ENCODE data around the gene CGNL1. TPM values are rescaled to one million over a fixed set of nuclear protein-coding genes. Genes with fewer than 3 reads are reported as not detected.

The CGNL1 gene
- polyA plus RNA-seq, 10 donors, result 7.8 to 14.0 (median 9.1) TPM

DNA sequence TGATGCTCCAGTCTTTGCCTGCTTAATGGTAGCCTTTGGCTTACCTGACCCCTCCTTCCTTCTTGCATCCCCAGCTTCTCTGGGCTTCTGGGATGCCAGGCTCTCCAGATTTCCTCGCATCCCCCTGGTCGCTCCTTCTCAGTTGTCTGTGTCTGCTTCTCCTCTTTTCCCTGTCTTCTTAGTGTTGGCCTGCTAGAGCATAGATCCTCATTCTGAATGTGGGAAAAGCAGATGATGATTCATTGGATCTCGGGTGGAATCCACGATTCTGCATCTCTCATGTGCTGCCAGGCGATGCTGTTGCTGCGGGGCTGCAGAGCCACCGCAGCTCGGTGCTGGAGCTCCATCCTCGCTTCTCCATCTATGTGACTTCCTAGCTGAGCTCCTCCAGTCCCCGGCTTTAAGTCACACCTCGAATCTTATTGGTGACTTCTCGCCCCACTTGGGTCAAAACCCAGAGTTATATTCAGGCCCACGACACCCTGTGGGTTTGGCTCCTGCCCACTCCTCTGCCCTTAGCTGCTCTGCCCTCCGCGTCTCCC, 47.4 kb downstream of the CGNL1 start:
- DNase-seq, result no peak

DNA sequence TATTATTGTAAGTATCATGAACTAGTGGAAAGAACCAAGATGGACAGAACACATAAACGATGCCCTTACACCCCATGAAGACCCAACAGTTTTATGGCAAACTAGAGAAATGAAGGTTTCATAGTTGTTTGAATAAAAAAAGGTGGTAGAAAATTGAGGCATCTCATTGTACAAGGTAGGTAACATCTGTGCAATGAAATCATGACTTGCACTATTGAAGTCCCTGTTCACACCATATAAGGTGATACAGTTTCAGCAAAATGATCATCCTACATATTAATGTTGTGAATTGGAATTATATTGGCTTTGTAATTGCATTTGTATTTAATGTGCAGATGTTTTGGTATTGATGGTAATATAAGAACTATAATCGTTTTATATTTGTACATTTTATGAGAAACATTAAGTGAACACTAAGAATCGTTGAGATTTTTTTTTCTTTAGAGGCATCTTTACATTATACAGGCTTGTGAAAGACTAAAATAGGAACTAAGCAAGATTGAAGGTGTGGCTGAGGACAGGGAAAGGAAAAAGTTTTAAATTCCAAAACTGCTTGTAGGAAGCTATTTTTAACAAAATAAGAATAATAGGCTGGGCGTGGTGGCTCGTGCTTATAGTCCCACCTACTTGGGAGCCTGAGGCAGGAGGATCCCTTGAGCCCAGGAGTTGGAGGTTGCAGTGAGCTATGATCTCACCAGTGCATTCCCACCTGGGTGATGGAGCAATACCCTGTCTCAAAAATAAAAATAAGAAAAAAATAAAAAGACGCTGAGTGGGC, 48.5 kb downstream of the CGNL1 start:
- DNase-seq, result peak in 1 of 3 donors; percentile 22

DNA sequence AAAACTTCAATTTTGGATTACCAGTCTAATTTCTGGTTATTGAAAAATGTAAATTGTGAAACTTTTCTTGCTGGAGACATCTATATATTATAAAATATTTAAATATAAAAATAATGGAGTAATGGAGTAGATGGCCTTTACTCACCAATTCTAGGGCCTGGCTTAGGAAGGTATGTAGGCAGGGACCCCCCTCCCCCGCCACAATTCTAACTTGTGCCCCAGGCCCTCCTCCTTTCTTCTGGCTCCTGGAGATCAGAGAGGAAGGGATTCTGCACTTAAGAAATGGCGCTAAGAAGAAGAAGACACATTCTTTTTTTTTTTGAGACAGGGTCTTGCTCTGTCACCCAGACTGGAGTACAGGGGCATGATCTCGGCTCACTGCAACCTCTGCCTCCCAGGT, 49.5 kb downstream of the CGNL1 start:
- no peak for DNase-seq

DNA sequence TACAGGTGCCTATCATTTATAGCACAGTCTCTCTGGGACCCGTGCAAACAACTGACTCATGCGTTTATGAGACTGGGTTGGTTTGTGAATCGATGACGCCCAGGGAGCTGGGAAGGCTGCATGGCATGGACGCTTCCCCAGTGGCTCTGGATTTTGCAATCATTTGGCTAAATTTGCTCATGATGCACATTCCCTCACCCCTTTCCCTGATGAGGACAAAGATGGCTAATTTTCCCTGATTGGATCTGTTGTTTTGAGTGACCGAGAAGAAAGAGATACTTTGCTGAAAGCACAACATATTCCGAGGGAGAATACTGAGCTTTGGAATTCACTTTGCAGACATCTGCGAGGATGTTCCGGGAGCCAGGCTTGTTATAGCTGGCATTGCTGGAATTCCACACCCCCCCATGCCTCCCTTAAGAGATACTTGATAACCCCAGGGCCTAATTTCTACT, 51.1 kb downstream of the CGNL1 start:
- peak in 1 of 3 donors; percentile 22 for DNase-seq

DNA sequence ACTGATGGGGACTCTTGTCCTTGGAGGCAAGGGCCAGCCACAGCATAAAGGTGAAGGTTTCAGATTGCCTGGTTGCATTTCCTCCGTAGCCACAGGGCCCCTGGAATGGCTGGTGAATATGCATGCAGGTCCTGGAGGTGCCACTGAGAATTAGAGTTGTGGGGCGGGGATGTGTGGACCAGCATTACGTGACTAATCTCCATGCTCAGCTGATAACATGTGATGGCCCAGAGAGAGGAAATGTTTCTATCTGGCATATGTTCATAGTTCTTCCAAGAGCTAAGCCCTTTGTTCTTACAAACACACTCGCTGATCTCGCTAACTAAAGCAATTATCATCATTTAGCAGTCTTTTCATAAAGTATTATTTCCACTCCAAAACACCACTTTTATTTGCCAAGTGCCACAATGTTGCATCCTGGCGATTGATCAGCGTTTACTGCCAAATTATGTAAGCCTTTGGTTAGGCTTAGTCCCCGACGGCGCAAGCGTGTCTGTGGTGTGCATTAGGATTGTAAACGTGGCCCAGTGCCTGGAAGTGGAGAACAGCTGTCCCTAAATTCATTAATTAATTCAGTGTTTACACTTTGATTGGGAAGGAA, 55.9 kb downstream of the CGNL1 start:
- peak in 2 of 3 donors; percentile 24 to 63 for DNase-seq

DNA sequence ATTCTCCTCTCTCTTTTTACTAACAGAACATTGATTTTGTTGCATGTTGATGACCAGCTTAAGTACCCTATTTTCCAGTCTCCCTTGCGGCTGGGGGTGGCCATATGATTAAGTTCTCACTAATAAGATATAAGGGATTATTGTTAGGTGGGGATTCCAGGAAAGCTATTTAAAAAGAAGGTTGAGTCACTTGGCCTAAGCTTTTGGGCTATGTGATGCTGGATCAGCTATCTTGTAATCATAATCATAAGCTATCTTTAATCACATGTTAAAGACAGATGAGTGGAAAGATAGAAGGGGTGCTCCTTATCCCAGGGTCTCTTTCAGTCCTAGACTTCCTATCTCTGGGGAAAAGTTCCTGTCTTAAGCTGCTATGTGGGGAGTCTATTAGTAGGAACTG, 59.9 kb downstream of the CGNL1 start:
- no peak for DNase-seq

DNA sequence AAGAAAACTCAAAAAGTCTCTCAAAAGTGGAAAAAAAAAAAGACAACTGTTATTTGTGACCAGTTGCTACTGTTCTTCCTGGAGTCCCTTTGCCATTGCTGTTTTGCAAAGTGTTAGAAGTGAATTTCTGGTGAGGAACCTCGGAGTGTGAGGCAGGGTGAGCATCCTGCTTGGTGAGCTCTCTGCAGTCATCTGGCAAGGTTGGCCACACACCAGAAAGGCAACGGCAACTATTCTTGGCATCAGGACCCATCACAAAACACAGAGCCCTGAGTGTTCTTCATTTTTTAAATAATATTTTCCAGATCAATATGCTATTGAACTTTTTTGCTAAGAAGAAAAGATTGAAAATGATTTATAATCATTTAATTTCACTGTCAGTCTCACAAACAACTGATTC, 60.7 kb downstream of the CGNL1 start:
- no peak for DNase-seq

DNA sequence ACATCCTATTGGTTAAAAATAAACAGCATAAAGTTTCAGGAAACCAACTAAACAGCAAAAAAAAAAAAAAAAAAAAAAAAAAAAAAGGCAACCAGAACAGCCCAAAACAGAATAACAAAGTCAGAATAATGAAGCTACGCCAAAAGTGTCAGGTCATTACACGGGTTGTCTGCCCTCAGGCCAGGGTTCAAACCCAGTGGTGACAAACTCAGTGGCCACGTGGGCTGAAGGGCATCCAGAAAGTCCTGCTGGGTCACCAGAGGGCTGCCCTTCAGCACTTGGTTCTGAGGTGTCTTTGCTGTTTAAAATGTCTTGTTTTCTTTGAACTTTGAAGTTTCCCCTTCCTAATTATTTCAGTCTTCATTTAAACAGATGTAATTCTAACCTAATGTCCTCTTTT, 61.3 kb downstream of the CGNL1 start:
- no peak for DNase-seq

DNA sequence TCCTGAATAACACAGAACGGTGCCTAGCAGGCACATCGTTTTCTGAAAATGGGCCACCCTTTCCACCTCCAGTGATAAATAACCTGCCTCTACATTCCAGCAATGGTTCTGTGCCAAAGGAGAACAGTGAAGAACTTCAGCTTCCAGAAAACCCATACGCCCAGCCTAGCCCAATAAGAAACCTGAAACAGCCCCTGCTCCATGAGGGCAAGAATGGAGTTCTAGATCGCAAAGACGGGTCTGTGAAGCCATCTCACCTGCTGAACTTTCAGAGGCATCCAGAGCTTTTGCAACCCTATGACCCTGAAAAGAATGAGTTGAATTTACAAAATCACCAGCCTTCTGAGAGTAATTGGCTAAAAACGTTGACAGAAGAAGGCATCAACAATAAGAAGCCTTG, 61.9 kb downstream of the CGNL1 start:
- no peak for DNase-seq

DNA sequence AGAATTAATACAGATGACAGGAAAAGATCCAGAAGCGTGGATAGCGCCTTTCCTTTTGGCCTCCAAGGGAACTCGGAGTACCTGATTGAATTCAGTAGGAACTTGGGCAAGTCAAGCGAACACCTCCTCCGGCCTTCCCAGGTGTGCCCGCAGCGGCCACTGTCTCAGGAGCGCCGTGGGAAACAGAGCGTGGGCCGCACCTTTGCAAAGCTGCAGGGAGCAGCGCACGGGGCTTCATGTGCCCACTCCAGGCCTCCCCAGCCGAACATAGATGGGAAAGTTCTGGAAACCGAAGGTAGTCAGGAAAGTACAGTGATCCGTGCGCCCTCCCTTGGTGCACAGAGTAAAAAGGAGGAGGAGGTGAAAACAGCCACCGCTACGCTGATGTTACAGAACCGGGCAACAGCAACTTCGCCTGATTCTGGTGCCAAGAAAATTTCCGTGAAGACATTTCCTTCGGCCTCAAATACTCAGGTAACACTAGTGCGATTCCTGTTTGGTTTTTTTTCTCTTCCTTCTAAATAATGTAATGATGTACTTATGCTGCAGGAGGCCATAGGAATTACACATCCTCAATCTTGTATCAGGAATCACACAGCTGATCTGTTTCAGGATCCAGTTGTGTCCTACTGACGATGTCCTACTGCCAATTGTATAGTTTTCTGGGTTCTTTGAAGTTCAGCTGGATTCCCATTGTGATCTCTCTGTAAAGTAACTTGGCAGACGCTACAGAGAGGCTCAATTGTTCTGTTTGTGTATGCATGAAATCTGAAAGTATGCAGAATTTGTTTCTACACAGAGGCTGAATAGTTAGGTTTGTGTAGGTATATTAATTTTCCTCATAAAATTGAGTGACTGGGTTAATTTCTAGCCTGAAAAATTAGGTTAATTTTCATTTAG, 63.1 kb downstream of the CGNL1 start:
- no peak for DNase-seq

DNA sequence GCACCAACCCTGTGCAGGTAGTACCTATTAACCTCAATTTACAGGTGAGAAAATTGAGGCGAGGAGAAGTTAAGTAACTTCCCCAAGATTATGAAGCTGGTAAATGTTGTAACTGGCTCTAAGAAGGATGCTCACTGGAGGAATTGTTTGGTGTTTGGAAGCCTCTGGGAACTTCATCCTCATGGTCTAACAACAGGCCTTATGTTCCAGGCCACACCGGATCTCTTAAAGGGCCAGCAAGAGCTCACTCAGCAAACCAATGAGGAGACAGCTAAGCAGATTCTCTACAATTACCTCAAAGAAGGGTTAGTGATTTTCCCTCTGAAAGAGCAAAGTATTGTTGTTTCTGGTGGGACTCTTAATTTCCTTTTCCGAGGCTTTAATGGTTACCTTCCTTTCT, 63.9 kb downstream of the CGNL1 start:
- DNase-seq, result no peak

DNA sequence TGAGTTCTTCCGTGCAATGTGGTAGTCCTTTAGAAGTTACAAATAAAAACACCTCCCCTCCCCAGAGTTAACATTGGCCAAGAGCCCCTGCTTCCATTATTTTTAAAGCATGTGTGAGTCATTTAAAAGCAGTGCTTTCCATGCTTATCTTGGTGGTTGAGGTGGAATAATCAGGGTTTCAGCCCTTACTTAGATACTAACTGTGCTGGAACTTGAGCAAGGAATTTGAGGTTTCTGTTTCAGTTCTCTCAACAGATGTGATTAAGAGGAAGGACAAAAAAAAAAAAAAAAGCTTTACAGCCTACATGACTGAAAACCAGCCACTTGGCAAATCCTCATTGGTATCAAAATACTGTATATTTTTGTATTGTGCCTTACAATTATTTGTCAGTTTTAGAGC, 64.5 kb downstream of the CGNL1 start:
- peak in 1 of 3 donors; percentile 33 for DNase-seq

DNA sequence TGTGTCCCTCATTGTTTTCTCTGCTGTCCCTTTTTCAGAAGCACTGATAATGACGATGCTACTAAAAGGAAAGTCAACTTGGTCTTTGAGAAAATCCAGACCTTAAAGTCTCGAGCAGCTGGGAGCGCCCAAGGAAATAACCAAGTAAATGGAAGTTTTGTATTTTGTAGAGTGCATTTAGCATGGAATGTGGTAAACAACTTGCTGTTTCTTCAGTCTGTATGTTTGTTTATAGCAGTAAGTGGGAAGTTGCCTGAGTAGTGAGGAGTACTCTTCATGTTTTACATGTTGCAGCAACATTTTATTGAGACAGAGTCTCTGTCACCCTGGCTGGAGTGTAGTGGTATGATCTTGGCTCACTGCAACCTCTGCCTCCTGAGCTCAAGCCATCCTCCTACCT, 66.0 kb downstream of the CGNL1 start:
- no peak for DNase-seq

DNA sequence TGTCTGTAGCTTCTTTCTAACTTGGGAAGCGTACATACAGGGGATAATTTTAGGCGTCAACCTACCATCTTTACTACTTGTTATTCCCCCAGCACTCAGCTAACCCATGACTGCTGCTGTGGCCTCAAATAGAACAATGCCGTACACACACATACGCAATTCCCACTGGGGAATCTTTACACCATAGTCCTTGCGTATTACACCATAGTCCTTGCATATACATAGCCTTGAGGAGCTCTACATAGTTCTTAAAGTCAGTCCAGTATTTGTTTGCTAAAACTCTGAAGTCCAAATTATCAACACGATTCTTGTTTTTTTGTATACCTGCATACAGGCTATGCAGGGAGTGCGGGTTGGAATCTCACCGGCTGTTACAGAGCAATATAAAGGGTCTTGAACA, 67.2 kb downstream of the CGNL1 start:
- DNase-seq, result no peak

DNA sequence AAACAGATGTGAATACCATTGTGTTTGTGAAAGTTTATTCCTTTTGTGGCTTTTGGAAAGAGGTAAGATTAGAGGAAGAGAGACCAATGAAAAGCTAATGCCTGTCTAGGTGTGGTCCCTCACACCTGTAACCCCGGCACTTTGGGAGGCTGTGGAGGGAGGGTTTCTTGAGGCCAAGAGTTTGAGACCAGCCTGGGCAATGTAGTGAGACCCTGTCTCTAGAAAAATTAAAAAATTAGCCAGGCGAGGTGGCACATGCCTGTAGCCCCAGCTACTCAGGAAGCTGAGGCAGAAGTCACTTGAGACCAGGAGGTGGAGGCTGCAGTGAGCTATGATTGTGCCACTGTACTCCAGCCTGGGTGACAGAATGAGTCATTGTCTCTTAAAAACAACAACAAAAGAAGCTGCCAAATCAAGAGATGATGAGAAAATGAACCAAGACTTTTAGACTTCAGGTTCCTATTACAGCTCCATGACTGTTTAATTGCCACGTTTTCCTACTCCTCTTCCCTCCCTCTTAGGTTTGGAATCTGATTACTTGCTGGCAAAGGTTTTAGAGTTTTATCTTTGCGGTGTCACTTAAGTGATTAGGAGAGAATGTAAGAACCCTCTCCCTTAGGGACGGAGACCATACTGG, 68.7 kb downstream of the CGNL1 start:
- no peak for DNase-seq

DNA sequence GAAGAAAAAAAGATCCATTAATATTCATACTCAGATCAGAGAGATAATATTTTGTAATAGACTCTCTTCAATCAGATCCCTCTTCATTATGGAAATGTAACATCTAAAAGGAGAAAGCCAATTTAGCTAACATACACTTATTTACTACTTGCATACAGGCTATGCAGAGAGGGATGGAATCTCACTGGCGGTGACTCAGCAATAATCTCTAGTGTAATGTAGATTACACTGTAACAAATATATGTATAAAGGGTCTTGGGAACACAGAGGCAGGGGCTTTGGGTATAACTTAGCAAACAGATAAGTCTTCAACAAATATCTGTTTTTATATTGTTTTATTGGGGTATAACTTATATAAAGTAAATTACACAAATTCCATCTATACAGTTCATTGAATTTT, 69.6 kb downstream of the CGNL1 start:
- peak in 1 of 3 donors; percentile 32 for DNase-seq

DNA sequence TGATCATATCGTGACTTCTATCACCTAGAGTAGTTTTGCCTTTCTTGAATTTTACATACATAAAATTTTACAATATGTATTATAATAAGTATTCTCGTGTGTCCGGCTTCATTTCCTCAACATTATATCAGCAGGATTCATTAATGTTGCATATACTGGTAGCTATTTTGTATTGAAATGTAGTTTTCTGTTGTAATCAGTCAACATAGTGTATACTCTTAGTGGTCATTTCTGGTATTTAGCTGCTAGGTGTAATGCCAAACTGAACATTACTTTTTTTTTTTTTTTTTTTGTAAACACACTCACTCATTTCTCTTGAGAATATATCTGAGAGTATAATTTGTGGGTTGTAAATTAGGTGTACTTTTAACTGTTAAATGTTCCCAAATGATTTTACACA, 70.1 kb downstream of the CGNL1 start:
- no peak for DNase-seq

DNA sequence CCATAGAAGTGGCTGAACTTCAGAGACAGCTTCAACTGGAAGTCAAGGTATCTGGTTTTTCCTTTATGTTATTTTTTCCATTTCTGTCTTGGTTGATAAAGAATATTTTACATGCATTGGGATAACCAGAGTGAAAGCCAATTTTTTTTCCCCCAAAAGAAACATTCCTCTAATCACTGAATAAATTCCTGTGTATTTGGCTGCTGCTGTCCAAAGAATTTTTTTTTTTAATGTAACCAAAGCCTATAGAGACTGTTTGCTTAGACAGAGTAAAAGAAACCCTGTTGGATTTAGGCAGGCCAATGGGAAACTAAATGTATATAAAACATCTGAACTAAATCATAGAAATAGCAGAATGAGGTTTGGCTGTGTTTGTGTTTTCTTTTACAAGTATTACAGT, 75.2 kb downstream of the CGNL1 start:
- no peak for DNase-seq

DNA sequence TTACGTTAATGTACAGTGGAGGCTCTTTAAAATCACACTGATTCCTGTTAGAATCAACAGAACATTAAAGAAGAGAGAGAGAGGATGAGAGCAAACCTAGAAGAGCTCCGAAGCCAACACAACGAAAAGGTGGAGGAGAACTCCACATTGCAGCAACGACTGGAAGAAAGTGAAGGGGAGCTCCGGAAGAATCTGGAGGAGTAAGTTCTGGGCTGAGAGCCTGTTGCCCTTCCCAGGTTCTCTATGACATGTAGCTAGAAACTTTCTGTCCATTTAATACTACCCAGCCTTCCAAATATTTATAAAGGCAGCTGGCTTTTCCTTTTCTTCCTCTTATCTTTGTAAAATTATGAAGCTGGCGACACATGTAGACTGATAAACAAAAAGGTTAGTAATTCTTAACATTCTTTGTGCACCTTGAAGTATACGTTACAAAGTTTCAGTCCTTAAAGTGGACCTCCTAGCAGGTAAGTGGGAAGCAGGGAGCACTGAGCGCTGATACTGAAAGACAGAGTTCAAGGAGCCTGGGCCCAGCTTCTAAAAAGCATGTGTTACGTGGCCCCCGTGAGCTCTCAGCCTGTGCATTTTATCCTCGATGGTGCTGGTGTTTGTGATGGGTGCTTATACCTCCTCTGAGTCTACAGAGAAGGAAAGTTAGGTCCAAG, 75.9 kb downstream of the CGNL1 start:
- DNase-seq, result no peak

DNA sequence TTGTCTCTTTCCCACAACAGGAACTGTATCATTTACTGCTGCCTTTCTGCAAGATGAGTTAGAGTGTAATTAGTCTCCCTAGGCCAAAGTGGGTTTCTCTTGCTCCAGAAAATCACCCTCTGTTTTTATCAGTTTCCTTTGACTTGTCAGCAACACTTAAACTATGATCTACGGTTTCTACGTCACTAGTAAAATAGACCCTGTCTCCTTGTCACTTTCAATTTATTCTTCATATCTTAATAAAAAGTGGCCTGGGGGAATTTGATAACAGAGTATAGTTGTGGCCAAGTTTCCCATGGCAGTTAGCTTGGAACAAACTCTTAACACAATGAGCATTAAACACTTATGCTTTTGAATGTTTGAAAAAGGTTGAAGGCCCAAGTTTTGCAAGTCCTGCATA, 79.6 kb downstream of the CGNL1 start:
- no peak for DNase-seq

DNA sequence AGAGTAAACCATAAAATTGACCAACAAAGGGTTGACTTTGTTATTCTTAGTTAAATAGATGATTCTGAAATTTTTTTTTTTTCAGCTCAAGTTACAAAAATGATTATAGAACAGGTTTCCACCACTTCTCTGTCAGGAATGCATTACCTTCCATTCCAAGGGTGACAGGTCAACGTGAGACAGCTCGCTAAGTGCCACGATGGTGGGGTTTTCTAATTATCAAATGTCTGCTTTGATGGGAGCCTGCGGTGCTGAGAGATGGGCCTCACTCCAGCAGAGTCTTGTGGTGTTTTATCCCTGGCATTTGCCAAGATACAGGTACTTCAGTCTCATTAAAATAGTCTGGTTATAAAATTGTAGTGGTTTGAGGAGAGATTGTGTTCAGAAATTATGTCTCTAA, 80.3 kb downstream of the CGNL1 start:
- DNase-seq, result no peak
